WI38 (cell line): ENCODE results near the gene GOLGA6L7.
"Not testable (repeated sequence)": the region's sequence is repeated elsewhere in the genome, so short reads cannot be mapped to it uniquely, and the experiment has no call there.

Experiments used
- H3K4me3 ChIP-seq: 2 replicates; pipeline ENCODE4 v1.5.1; 2011; ENCODE audit warnings: low read depth, mild to moderate bottlenecking, control low read depth, low read length
- TF ChIP-seq, protein P1 (sequence below): IDR thresholded peaks from 2 replicates; pipeline ENCODE4 v1.5.1; 2012; ENCODE audit warnings: low read depth, mild to moderate bottlenecking, control low read depth, low read length

GOLGA6L7 gene, protein sequence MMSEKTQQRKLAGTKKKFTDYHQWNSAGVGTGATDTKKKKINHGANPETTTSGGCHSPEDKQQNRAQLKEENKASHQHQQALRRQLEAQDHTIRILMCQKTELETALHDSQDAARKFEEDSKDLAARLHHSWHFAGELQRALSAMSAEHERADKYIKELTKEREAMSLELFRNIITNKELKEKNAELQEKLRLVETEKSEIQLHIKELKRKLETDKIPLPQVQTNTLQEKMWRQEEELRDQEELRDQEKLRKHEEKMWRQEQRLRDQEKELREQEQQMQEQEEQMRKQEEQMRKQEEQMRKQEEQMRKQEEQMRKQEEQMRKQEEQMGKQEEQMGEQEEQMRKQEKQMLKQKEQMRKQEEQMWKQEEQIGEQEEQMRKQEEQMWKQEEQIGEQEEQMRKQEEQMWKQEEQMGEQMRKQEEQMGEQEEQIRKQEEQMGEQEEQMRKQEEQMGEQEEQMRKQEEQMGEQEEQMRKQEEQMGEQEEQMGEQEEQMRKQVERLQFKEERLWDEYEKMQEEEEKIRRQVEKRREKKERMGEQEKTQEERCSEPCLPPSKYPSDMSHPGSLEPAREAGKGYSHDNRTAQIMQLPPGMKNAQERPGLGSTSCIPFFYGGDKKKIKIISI

DNA sequence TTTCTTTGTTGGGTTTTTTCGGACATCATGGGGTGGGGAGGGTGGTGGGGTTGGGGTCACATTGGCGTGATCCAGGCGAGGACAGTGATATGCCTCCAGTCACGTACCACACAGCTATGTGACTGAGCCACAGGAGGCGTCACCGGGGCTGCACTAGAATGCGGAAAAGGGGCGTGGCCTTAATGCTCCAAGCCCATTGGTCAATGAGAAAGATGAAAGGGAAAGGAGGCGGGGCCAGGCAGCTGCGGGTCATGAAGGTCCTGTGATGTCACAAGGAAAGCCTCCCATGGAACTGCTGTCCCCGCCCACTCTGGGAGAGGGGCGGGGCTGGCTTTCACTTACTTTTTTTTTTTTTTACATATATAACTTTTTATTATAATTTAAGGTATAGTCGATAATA is at the start of gene GOLGA6L7:
TSS of gene GOLGA6L7 (minus strand) at position 124 of the 400 bp plus-strand sequence. CDS start at position 29, 95 bp downstream.
- H3K4me3 ChIP-seq = not testable (repeated sequence)

DNA sequence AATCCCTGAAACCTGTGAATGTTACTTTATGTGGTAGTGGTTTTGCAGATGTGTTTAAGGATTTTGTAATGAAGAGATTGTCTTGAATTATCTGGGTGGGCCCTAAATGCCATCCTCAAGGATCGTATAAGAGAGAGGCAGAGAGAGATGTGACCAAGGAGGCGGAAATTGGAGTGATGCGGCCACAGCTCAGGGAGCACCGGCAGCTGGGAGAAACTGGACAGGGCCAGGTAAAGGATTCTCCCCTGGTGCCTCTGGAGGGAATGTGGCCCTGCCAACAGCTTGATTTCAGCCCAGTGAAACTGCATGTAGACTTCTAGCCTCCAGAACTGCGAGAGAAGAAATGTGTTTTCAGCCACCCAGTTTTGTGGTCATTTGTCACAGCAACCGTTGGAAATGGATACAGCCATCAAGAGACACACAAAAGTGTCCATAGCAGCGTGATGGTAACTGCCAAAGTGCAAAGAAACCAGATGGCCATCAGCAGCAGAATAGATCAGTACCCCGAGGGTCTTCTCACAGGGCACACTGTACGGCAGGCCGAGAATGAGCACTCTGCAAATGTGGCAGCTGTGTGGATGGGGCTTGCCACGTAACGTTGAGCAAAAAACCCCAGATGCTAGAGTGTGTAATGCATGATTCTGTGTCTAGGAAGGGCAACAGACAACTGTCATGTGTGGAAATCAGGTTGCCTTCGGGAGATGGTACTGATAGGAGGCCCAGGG is 49.6 kb upstream of the GOLGA6L7 start:
- TF ChIP-seq, protein P1, sequence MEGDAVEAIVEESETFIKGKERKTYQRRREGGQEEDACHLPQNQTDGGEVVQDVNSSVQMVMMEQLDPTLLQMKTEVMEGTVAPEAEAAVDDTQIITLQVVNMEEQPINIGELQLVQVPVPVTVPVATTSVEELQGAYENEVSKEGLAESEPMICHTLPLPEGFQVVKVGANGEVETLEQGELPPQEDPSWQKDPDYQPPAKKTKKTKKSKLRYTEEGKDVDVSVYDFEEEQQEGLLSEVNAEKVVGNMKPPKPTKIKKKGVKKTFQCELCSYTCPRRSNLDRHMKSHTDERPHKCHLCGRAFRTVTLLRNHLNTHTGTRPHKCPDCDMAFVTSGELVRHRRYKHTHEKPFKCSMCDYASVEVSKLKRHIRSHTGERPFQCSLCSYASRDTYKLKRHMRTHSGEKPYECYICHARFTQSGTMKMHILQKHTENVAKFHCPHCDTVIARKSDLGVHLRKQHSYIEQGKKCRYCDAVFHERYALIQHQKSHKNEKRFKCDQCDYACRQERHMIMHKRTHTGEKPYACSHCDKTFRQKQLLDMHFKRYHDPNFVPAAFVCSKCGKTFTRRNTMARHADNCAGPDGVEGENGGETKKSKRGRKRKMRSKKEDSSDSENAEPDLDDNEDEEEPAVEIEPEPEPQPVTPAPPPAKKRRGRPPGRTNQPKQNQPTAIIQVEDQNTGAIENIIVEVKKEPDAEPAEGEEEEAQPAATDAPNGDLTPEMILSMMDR = no peak
- H3K4me3 ChIP-seq = no peak overlapping the region

DNA sequence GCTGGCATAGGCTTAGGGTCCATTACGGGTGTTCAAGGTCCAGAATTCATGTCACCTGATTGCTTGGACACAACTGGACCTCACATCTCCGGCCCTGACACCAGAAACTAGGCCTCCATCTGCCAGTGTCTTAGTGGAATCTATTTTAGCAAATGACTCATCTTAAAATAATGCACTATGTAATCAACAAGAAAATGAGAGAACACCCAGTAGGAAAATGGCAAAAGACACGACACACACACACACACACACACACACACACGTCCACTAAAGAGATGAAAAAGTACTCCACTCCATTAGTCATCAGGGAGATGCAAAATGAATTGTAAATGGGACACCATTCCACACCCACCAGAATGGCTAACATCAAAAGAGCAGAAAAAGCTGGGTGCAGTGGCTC is 48.5 kb upstream of the GOLGA6L7 start:
- H3K4me3 ChIP-seq = no peak overlapping the region
- TF ChIP-seq, protein P1 = no peak

DNA sequence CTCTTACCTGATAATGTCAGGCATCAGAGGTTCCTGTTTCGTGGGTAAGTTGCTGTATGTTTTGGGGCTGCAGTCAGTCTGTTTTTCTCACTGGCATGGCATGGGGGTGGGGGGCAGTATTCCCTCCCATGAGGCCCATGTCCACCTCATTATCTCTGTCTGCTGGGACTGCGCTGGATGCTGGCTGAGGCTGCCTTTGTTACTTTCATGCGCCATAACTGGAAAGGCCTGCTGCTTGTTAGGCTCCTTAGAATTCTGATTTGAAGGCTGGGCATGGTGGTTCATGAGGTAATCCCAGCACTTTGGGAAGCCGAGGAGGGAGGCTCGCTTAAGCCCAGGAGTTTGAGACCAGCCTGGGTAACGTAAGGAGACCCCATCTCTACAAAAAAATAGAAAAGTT is 47.1 kb upstream of the GOLGA6L7 start:
- TF ChIP-seq, protein P1 = no peak
- H3K4me3 ChIP-seq = no peak overlapping the region

DNA sequence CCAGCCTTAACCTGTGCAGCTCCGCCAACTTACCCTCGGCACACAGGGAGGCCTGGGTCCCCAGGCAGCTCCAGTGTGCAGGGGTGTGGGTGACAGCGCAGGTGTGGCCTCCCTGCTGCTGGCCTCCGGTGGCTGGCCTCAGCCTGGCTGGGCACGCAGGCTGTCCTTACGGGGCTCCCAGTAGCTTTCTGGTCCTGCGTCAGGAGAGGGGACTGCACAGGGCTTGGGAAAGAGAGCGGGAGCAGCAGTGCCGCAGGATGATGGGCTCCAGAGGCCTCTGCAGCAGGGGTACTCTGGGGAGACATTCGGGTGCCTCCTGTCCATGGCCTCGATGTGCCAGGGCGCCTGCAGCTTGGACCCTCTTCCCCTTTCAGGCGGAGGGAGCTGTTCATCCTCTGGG is 46.7 kb upstream of the GOLGA6L7 start:
- H3K4me3 ChIP-seq = no peak overlapping the region
- TF ChIP-seq, protein P1 = no peak

DNA sequence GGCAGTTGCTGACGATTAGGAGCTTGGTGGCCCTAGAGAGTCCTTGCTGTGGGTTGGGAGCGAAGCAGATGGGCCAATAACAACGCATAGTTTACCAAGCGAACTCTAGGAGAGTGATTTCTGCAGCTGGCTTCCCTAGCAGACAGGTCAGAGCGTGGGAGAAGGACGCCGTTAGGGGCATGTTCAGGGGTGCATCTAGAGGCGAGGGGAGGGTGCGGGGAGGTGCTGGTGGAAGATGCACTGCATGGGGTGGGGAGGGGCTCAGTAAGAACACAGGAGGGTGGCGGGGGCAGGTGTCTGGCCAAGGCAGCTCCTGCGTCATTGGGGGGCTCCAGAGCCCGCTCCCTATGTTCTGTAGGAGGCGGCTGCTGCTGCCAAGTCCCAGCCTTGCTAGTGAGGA is 46.2 kb upstream of the GOLGA6L7 start:
- H3K4me3 ChIP-seq = no peak overlapping the region
- TF ChIP-seq, protein P1 = no peak

DNA sequence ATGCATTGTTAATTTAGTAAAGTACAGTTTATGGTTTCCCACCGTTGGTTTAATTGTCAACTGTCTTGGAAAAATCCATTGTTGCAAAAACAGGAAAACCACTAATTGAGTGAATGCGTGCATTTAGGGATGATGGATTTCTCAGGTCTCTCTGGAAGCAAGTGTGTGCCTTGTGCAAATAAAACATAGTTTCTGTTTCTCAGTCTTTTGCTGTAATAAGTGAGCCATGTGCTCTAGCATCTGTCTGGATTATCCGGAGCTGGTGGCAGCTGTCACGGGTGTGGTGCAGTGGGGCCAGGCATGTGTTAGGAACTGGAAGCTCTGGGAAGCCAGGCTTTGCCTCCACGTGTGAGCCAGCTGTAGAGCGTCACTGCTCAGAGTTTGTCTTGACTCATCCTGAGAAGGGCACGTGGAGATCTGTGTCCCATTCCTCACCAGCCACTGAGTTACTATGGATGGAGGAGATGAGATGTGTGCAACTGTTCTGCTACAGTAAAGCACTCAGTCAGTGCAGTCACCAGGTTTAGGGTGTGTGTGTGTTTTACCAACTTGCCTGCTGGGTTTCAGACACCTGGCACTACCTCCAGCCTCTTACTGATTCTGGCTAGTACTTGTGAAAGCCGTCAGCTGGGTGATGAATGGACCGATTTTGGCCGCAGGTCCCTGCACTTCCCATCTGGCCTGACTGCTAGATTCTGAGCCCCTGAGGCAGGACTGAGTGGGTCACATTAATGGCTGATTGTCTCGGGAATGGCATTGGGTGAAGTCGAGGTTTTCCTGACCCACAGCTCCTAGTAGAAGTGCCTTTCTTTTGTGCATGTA is 44.6 kb upstream of the GOLGA6L7 start:
- no peak overlapping the region for H3K4me3 ChIP-seq
- TF ChIP-seq, protein P1 = no peak
